Keratinocyte (primary cell): ENCODE measurements around the gene UPB1. TPM values are rescaled to one million over a fixed set of nuclear protein-coding genes. Genes with fewer than 3 reads are reported as not detected.

Experiments
- DNase-seq: peaks from one replicate; pipeline ENCODE4 v3.0.0-alpha.2; 2011; ENCODE audit warnings: low read depth, missing footprints, low spot score
- FAIRE-seq: peaks from 2 replicates; lab custom pipeline; 2011; peaks lifted over from hg19 to GRCh38; lab: Jason Lieb, UNC
- H2AFZ ChIP-seq: 2 replicates; pipeline ENCODE4 v1.6.0; 2012; ENCODE audit warnings: low read length, control low read depth, inconsistent platforms; ENCODE audit not compliant: control insufficient read depth
- H3K27ac ChIP-seq: 2 replicates; pipeline ENCODE4 v1.5.1; 2011; ENCODE audit warnings: low read length; ENCODE audit not compliant: control insufficient read depth, insufficient read depth
- H3K27me3 ChIP-seq: 3 replicates; pipeline ENCODE4 v1.6.0; 2011; ENCODE audit warnings: low read length; ENCODE audit not compliant: control insufficient read depth, insufficient read depth; ENCODE audit errors: extremely low read depth
- H3K36me3 ChIP-seq, 2 experiments: 2 replicates in 1 of 2; 3 replicates in 1 of 2; pipeline ENCODE4 v1.5.1; 2011; ENCODE audit warnings: low read length in 2 of 2, mild to moderate bottlenecking in 1 of 2; ENCODE audit not compliant: control insufficient read depth in 2 of 2, insufficient read depth in 2 of 2; ENCODE audit errors: extremely low read depth in 1 of 2
- H3K4me1 ChIP-seq: 3 replicates; pipeline ENCODE4 v1.5.1; 2011; ENCODE audit warnings: low read length; ENCODE audit not compliant: control insufficient read depth, insufficient read depth; ENCODE audit errors: extremely low read depth
- H3K4me2 ChIP-seq: 3 replicates; pipeline ENCODE4 v1.6.0; 2011; ENCODE audit warnings: low read depth, low read length; ENCODE audit not compliant: control insufficient read depth, insufficient read depth; ENCODE audit errors: extremely low read depth
- H3K4me3 ChIP-seq, 3 experiments: fragments of 200-600 bp in 1 of 3; sonication (generic) in 1 of 3; 2 replicates in 2 of 3; 3 replicates in 1 of 3; pipeline ENCODE4 v1.5.1; 2011 to 2016; ENCODE audit warnings: low read length in 3 of 3, mild to moderate bottlenecking in 3 of 3, control low read depth in 2 of 3, inconsistent platforms in 1 of 3, low read depth in 1 of 3, mixed read lengths in 1 of 3, mixed run types in 1 of 3, moderate library complexity in 1 of 3; ENCODE audit not compliant: control insufficient read depth in 2 of 3, insufficient read depth in 2 of 3; ENCODE audit errors: extremely low read depth in 1 of 3
- H3K79me2 ChIP-seq: 2 replicates; pipeline ENCODE4 v1.6.0; 2012; ENCODE audit warnings: low read length; ENCODE audit not compliant: control insufficient read depth, insufficient read depth
- H3K9ac ChIP-seq: 3 replicates; pipeline ENCODE4 v1.6.0; 2011; ENCODE audit warnings: low read length; ENCODE audit not compliant: control insufficient read depth, insufficient read depth; ENCODE audit errors: extremely low read depth
- H3K9me1 ChIP-seq: 3 replicates; pipeline ENCODE4 v1.6.0; 2011; ENCODE audit warnings: low read length; ENCODE audit not compliant: control insufficient read depth, insufficient read depth; ENCODE audit errors: extremely low read depth
- H3K9me3 ChIP-seq: 2 replicates; pipeline ENCODE4 v1.5.1; 2012; ENCODE audit warnings: low read depth, low read length; ENCODE audit not compliant: control insufficient read depth
- H4K20me1 ChIP-seq: 3 replicates; pipeline ENCODE4 v1.6.0; 2011; ENCODE audit warnings: low read length; ENCODE audit not compliant: control insufficient read depth, insufficient read depth; ENCODE audit errors: extremely low read depth
- EZH2 ChIP-seq: IDR thresholded peaks from one replicate; pipeline ENCODE4 v1.6.1; 2012; ENCODE audit warnings: inconsistent platforms, mild to moderate bottlenecking, low read length, moderate library complexity
- dilution Hi-C: fragments of 300-500 bp; cut with MboI; formaldehyde crosslinking; loops from one replicate; pipeline ENCODE4 v1.7.0; 2020; ENCODE audit warnings: low sequenced_read_pairs; ENCODE audit not compliant: extremely low pct_ligation_motif_present
- polyA plus RNA-seq, 5 experiments: library from polyadenylated mRNA; depleted of rRNA in 3 of 5; stranded (reverse) in 3 of 5; stranded (forward) in 1 of 5; unstranded in 1 of 5; fragments of >200 nt; gene quantifications; 1 replicate in 1 of 5; 2 replicates in 3 of 5; 3 replicates in 1 of 5; pipeline versions ENCODE4 v1.2.1 to v1.2.3, GENCODE V29; 2011 to 2012; ENCODE audit warnings: missing spikeins in 2 of 5, low read depth in 1 of 5, low replicate concordance in 1 of 5
- TF ChIP-seq, protein P1 (sequence below), 3 experiments: IDR thresholded peaks in 1 of 3; conservative IDR thresholded peaks in 1 of 3; optimal IDR thresholded peaks in 1 of 3; 2 replicates in 2 of 3; 3 replicates in 1 of 3; pipeline versions ENCODE3 to v1.5.1; 2011; ENCODE audit warnings: low read length in 3 of 3, mild to moderate bottlenecking in 3 of 3, moderate library complexity in 2 of 3, control low read depth in 1 of 3, inconsistent platforms in 1 of 3; ENCODE audit not compliant: insufficient read depth in 2 of 3; ENCODE audit errors: extremely low read depth in 1 of 3

Gene UPB1
- polyA plus RNA-seq, 1 donor (not counting 4 experiments of a cell fraction or from before 2014, with no cell fraction given) = not detected

GRCh38 chr22:24543679-24544243, 48.6 kb downstream of the UPB1 start:
- no peaks in the 10 kb centered on the region for H3K27me3 ChIP-seq
- no peaks in the 10 kb centered on the region for H3K9me1 ChIP-seq
- dilution Hi-C loops = no loop called here
- H3K4me1 ChIP-seq = no peaks in the 10 kb centered on the region
- H3K4me2 ChIP-seq = no peak overlapping the region
- peaks cover 36 to 39% of the 10 kb centered on the region in 2 experiments for H3K36me3 ChIP-seq
- H4K20me1 ChIP-seq = no peaks in the 10 kb centered on the region
- no peak for TF ChIP-seq EZH2
- TF ChIP-seq, protein P1, sequence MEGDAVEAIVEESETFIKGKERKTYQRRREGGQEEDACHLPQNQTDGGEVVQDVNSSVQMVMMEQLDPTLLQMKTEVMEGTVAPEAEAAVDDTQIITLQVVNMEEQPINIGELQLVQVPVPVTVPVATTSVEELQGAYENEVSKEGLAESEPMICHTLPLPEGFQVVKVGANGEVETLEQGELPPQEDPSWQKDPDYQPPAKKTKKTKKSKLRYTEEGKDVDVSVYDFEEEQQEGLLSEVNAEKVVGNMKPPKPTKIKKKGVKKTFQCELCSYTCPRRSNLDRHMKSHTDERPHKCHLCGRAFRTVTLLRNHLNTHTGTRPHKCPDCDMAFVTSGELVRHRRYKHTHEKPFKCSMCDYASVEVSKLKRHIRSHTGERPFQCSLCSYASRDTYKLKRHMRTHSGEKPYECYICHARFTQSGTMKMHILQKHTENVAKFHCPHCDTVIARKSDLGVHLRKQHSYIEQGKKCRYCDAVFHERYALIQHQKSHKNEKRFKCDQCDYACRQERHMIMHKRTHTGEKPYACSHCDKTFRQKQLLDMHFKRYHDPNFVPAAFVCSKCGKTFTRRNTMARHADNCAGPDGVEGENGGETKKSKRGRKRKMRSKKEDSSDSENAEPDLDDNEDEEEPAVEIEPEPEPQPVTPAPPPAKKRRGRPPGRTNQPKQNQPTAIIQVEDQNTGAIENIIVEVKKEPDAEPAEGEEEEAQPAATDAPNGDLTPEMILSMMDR (optimal IDR thresholded peaks at IDR 0.05 in 1 of 3, IDR thresholded peaks at IDR 0.05 in 1 of 3, conservative IDR thresholded peaks at IDR 0.05 in 1 of 3; ENCODE audit: extremely low read depth in 1 of 3, insufficient read depth in 2 of 3, low read length in 3 of 3) = no peak
- no peak for FAIRE-seq
- H3K4me3 ChIP-seq = no peak overlapping the region
- no peak overlapping the region for H2AFZ ChIP-seq
- H3K9me3 ChIP-seq = no peaks in the 10 kb centered on the region
- DNase-seq = no peak
- H3K27ac ChIP-seq = no peak overlapping the region
- H3K79me2 ChIP-seq = peaks cover 2% of the 10 kb centered on the region
- no peak overlapping the region for H3K9ac ChIP-seq

DNA sequence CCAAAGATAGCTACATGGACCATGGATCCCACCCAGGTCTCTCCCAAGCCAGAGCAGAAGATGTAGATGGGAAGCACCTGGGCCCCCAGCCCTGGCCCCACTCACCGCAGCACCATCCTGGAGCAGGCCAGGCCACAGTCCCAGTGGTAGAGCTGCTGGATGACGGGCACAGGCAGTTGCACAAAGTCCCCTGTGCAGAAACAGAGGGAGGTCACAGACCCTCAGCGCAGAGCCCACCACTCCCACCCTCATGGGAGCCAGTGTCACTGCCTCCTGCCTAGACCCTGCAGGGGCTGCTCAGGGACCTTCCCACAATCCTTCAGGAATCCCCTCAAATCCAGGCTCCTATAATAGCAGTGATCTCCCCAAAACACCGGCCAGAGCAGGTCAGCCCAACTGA, 53.7 kb downstream of the UPB1 start:
- Histone ChIP-seq H3K4me3 (no peak overlapping the region), H2AFZ (no peak overlapping the region), H3K9me1 (peaks cover 3% of the 10 kb centered on the region), H3K9ac (no peak overlapping the region), H3K79me2 (peaks cover 44% of the 10 kb centered on the region), H3K27me3 (no peaks in the 10 kb centered on the region), H3K4me2 (no peak overlapping the region), H3K4me1 (peaks cover 9% of the 10 kb centered on the region), H4K20me1 (no peaks in the 10 kb centered on the region), H3K36me3 (peaks cover 18 to 36% of the 10 kb centered on the region in 2 experiments), H3K27ac (no peak overlapping the region), H3K9me3 (no peaks in the 10 kb centered on the region)
- dilution Hi-C loops = no loop called here
- FAIRE-seq (no peak), DNase-seq (no peak)
- TF ChIP-seq, protein P1 (optimal IDR thresholded peaks at IDR 0.05 in 1 of 3, IDR thresholded peaks at IDR 0.05 in 1 of 3, conservative IDR thresholded peaks at IDR 0.05 in 1 of 3; ENCODE audit: extremely low read depth in 1 of 3, insufficient read depth in 2 of 3, low read length in 3 of 3) = no peak
- no peak for TF ChIP-seq EZH2
